HG02588 (cell line): Measurements from ENCODE around the gene BACH2.
"Not testable (repeated sequence)": the region's sequence is repeated elsewhere in the genome, so short reads cannot be mapped to it uniquely, and the experiment has no call there.

ENCODE experiments used
- ATAC-seq: cut with Tn5 transposase; IDR thresholded peaks from one replicate; pipeline ENCODE4 v1.9.1; 2021; ENCODE audit warnings: mild to moderate bottlenecking, moderate library complexity; ENCODE audit not compliant: unreplicated experiment

Gene BACH2

DNA sequence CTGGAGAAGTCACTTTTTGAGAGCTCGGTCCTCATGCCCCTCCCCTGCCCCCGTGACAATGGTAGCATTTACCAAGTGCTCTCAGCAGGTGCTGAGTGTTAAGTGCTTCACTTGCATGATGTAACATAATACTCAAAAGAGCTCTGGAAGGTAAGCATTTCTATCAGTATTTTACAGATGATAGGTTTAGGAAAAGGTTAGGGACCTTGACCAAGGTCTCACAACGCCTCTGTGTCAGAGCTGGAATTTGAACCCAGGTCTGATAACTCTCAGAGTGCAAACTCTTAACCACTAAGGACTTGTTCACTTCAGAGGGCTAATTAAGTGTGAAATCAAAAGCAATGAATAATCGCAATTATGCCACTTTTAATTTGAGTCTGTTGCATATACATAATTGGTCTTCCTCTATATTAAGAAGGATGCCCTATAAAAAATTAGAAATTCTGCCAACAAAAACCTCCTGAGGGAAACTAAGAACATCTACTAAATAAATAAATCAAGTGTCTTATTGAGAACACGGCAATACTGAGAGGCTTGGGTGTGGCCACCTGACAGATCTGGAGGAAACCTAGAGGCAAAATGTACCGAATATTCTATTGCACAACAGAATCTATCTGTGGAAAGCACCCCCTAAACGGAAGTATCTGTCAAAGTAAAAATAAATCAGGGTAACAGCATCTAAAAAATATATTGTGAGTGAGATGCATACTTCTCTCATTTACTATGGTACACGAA is 109.8 kb downstream of the BACH2 start:
- ATAC-seq: no peak

DNA sequence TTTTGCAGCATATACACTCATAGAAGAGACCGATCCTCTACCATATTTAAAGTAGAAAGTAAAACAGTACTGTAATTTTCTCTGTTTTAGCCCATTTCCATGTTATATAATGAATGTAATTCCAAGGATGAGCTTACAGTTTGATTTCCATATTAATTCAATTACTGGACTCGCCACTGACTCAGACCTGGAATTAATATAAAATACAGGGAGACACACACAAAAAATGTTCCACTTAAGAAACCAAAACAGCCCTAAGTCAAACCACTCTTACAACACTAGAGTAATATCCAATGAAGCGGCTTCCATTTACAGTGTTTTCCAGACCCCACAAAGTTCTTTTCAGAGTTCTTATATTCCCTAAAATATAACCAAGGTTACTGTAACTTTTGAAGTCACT is 110.6 kb downstream of the BACH2 start:
- ATAC-seq: no peak

DNA sequence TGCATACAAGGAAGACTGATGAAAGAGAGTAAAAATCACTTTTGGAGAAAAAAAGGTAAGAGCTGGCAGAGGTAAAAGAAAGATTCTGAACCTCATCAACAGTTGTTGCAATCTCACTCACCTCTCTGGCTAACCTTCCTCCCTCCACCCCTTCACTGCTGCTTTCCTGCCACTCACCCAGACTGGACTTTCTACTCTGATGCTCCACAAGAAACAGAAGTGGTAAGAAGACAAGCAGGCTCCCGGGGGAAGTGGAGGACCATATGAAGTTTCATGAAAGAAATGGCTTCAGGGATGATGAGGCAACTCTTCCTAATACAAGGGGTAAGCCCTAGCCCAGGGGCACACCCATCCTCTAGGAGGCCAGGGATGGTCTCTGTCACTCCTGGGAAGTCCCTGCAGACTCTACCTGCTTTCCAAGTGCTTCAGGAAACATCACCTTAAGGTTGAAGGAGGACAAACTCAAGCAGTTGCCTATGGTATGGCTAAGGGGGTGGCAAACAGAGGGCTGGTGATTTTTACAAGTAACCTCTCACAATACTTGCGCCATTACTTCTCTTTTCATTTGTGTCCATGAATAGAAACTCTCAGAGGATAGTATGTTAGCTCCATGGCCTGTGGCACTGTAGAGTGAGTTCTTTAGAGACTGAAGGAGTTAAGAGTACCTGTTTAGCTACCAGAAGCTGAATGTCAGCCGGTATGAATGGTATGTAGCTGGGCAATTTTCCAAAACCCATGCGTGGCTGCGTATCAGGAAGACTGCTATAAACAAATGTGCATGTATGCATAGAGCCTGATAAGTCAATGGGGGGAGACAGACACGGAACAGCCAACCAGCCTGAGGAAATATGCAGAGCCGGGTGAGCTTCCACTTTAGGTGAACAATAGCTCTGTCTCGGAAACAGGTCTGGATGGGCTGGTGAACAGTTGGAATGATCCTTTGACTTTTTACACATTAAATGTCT is 112.0 kb downstream of the BACH2 start:
- ATAC-seq: no peak

DNA sequence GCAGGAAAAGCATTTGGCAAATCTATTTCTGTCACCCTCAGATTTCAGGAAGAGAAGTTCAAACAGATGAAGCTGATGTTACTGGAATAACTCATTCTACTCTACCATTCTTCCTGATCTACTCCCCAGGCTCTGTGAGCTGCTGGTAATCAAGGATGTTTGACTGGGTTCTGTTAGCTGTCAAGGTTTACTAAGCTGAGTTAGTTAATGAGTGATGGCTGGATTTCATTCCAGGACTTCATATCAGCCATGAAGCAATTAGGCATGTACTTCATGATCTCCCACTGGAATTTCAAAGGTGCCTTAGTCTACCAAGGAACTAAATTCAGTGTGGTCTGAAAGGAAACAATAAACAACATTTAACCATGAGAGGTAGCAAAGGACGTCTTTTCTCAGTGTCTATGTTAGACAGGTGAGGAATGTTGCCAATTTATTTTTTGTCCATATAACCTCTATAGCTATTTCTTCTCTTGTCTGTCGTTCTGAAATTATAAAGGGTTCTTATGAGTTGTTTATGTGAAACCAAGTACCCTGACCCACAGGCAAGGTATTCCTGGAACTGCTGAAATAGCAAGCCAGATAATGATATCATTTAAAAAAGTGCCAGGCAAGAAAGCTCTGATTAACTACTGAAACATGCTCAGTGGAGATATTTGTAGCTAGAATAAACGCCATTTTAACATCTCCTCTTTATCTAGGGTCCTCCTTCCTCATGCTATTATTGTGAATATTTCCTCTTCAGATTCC is 112.9 kb downstream of the BACH2 start:
- ATAC-seq: no peak

DNA sequence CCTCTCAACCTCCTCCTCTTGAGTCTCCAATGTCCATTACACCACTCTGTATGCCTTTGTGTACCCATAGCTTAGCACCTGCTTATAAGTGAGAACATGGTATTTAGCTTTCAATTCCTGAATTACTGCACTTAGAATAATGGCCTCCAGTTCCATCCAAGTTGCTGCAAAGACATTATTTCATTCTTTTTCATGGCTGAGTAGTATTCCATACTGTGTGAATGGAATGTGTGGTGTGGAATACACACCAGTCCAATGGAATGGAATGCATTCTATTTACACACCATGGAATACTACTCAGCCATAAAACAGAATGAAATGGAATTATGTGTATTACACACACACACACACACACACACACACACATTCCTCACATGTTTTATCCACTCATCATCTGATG is 116.1 kb downstream of the BACH2 start:
- ATAC-seq: no peak

DNA sequence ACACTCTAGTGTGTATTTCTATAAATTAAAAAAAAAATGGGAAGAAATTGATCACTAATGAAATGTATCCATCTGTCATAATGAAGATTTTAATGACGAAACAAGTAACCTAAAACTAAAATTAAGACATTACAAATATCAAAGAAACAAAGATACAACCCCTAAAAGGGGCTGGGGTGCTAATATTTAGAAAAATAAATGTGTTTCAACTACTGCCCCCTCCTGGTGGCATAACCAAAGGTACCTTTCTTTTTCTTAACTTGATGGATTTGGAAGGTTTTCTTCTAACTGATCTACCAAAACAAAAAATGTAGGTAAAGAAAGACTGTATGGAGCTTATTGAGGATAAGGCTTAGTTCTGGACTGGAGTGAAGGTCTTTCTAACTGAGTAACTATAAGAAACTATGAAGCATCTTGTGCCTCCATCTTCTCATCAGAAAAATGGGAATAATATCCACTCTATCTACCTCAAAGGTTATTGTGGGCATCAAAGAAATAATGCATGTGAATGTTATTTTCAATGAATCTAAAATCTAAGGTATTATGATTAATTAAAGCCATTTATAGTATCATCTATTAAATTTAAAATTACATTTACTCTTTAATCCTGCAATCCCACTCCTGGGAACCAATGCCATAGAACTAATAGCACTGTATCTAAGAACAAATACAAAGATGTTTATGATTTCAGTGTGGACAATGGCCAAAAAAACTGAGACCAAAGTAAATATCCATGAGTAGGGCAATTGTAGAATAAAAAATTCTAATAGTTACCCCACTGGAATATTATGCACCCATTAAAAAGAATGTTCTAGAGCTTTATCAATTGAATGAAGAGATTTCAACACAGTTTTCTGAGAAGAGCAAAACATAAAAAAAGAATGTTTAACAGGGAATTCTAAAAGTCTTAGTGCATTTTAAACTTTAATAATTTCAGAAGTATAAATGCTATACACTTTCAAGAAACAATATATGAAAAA is 117.2 kb downstream of the BACH2 start:
- no peak for ATAC-seq

DNA sequence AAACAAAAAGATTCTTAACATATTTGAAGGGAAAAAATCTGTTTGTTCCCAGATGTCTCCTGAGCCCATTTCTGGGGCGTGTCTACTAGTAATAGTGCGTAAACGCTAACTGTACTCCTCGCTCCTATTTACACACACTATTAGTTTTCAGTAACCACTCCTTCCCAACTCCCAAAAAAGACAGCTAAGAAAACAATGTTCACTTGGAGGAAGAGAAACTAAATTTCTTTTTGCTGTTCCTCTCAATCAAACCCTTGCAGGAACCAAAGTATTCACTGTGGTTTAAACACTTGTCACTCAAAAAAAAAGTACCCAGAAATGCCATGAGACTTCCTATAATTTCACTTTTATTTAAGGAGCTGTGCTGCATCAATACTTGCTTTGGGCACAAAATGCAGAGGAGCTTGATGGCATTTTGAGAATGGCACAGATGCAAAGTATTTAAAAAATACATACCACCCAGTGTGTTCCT is 118.2 kb downstream of the BACH2 start:
- no peak for ATAC-seq

DNA sequence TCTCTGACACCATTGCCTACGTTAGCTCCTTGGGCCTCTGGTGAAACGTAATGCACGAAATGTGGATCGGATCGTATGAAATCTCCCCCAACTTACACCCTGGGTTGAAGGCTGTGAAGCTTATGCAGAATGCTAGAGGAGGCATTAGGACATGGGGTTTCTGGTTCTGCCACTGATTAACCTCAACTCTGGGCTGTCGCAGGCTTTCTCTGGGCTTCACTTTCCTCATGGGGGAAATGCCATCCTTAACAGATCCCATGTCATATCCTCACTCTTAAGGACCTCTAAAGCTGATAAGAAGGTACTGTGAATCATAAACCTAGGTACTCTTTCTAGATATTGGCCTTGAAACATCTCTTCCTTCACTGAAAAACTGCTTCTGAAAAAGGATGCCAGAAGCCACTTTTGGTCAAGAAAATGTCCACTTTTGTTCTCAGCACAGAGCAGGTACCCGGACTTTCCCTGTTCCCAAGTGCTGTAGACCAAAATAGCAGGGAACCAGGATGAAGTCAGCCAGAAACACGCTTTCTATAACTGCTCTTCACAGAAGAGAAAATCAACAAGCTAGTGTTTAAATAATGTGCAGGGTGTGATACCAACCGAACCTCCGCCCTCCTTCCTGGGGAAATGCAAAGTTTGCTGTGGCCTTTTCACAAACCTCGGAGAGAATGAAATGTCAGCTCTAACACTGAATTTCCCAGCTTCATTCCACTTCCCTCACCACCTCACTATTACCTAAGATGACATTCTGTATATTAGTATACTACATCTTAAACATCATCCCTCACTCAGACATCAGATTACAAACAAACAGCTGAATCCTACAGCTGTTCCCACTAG is 118.9 kb downstream of the BACH2 start:
- ATAC-seq: no peak

DNA sequence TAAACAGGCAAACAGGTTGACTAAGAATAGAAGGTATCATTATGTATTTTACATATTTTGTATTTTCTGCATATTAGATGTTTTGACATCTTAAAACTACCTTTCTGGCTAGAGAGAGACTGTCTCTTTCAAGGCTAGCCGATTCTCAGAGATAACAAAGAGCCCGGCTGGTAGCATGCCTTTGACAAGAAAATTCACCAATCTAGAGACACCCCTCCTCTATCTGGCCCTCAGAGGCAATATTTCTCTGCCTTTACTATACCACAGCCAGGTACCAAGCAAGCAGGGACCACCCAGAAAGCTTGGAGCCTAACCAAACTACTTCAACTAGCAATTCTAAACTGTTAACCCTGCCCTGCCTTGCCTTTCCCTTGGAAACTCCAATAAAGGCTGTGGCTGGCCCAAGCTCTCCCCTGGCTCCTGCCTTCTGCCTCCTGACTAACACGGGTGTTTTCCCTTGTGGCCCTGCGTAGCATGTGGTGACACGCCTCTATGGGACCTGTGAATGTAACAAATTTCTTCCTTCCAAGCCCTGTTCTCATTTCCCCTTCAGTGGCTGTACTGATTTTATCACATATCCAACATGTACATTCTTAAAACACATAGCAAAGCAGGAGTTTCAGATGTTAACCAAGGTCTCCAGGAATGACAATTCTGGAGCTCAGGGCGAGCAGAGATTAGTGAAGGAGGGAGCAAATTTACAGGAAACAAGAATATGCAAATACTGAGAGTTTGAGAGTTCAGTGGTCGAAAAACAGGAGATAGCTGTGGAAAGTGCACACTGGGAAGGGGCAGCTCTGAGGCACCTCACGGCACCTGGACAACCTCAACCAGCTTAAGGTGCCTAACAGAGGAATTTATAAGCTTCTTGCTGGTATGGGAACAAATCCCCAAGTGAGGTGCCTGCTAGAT is 120.8 kb downstream of the BACH2 start:
- peak; percentile 74 for ATAC-seq

DNA sequence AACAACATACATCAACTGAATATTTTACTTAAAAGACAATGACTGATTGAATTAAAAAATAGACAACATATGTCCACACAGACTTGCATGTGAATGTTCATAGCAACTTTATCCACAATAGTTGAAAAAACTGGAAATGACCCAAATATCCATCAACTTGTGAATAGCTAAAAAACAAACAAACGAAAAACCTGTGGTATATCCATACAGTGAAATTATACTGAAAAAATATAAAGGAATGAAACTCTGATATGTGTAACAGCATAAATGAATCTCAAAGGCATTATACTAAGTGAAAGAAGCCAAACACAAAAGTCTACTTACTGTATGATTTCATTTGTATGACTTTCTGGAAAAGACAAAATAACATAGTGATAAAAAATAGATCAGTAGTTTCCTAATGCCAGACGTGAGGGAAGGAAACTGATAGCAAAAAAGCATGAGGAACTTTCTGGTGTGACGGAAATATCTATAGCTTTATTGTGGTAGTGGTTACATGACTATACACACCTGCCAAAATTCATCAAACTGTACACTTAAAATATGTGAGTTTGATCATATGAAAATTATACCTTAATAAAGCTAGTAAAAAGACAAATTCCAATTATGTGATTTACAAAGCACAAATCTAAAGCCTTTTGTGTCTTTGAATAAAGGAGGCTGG is 123.2 kb downstream of the BACH2 start:
- ATAC-seq: no peak

DNA sequence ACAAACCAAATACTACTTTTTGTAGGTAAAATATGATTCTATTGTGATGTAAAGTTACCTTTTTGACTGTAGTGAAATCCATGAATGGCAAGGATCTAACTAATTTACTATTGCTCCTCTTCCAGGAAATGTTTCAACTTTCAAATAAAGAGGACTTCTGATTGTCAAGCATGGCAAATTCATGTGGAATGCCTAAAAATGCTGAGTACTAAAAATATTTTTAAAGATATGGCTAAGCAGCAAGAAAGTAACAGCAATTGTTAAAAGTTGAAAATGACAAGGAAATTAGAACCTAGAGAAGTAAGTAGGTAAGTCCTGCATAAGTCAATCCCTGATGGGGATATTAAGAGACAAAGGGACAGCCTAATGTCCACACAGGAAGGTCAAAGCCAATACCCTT is 126.0 kb downstream of the BACH2 start:
- no peak for ATAC-seq

DNA sequence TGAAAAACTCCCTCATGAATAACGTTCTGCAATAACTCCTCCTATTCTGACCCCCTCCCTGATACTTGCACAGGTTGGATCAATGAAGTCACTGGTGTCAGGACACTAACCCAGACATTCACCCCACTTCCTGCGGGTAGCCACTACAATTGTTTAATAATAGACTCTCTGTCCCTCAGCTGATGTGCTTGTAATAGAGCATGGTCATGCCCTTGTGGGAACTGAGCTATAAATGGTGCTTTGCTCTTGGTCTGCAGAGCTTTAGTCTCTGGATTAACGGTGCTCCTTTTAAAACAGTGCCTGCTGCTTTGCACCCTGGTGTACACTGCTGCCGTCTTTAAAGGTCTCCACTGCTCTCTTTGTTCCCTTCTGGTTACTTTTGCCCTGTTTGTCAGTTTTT is 127.3 kb downstream of the BACH2 start:
- no peak for ATAC-seq

DNA sequence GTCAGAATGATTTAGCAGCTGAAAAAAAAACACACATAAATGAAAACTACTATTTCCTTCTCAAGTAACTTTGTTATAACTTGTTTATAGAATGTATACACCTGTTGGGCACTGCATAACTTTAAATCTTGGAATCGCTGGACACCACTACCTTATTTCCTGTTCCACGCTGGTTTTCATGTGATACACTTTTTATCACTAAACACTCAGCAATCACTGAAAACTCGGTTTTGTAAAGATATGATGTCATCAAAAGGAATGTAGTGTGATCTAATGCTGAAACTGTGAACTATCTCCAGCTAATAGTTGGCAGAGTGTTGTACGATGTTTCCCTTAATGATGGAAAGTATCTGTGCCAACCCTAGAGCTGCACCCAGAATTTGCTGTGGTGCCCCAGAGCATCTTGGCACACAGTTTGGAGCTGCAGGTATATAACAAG is 127.9 kb downstream of the BACH2 start:
- ATAC-seq: no peak

DNA sequence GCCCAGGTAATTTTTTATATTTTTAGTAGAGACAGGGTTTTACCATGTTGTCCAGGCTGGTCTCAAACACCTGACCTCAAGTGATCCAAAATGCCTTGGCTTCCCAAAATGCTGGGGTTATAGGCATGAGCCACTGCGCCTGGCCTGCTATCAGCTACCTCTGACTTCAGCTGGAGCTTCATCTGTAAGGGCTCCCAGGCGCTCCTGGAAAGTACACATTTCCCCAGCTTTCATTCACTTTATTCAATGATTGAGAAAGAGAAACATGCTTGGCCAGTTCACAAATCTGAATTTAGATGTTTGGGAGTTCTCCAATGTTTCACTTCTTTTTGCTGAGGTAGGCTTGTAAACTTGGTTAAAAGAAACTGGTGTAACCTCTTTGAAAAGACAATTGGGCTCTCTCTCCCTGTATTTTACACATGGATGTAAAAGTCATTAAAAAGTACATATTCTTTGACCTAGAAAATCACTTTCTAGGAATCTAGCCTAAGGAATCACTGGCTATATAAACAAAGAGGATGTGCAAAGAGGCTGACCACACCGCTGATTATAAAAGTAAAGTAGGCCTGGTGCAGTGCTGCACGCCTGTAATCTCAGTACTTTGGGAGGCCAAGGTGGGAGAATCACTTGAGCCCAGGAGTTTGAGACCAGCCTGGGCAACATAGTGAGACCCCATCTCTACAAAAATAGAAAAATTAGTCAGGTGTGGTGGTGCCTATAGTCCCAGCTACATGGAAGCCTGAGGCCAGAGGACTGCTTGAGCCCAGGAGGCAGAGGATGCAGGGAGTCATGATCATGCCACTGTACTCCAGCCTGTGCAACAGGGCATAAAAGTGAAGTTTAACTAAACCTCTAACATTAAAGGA is 128.9 kb downstream of the BACH2 start:
- ATAC-seq: no peak

DNA sequence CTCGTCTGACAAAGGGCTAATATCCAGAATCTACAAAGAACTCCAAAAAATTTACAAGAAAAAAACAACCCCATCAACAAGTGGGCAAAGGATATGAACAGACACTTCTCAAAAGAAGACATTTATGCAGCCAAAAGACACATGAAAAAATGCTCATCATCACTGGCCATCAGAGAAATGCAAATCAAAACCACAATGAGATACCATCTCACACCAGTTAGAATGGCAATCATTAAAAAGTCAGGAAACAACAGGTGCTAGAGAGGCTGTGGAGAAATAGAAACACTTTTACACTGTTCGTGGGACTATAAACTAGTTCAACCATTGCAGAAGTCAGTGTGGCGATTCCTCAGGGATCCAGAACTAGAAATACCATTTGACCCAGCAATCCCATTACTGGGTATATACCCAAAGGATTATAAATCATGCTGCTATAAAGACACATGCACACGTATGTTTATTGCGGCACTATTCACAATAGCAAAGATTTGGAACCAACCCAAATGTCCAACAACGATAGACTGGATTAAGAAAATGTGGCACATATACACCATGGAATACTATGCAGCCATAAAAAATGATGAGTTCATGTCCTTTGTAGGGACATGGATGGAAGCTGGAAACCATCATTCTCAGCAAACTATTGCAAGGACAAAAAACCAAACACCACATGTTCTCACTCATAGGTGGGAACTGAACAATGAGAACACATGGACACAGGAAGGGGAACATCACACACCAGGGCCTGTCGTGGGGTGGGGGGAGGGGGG is 130.3 kb downstream of the BACH2 start:
- not testable (repeated sequence) for ATAC-seq
